Stimulated activated CD8-positive, alpha-beta memory T cell treated with anti-CD3 and anti-CD28 coated beads, Interleukin-2, amount 100 ng/mL, for 1 hour (primary cell): ENCODE results near the gene PSMD1.
"Not testable (repeated sequence)": the region's sequence is repeated elsewhere in the genome, so short reads cannot be mapped to it uniquely, and the experiment has no call there.

Experiments used
- DNase-seq, 2 donors: peaks; one replicate each; pipeline ENCODE4 v3.0.0-alpha.2; 2020; ENCODE audit warnings: low read depth in 2 of 2

PSMD1 gene

GRCh38 chr2:231056453-231057416 lies at the start of gene PSMD1:
TSS of gene PSMD1 (plus strand) at chr2:231056867. CDS start at chr2:231057026, 159 bp downstream.
- peak; percentile 85 to 87 for DNase-seq

GRCh38 chr2:231007286-231008098 lies 49.2 kb upstream of the PSMD1 start:
- no peak for DNase-seq

GRCh38 chr2:231008131-231008530 lies 48.5 kb upstream of the PSMD1 start:
- no peak for DNase-seq

GRCh38 chr2:231009236-231009919 lies 47.3 kb upstream of the PSMD1 start:
- DNase-seq: no peak

GRCh38 chr2:231010201-231010730 lies 46.4 kb upstream of the PSMD1 start:
- no peak for DNase-seq

- DNase-seq: no peak
Observed at GRCh38 chr2:231011526-231011925, 45.1 kb upstream of the PSMD1 start.

GRCh38 chr2:231012463-231012862 lies 44.2 kb upstream of the PSMD1 start:
- no peak for DNase-seq

GRCh38 chr2:231013820-231014219 lies 42.8 kb upstream of the PSMD1 start:
- DNase-seq: no peak

GRCh38 chr2:231015478-231015877 lies 41.2 kb upstream of the PSMD1 start:
- no peak for DNase-seq

GRCh38 chr2:231015926-231016325 lies 40.7 kb upstream of the PSMD1 start:
- DNase-seq: no peak

- DNase-seq: no peak
Observed at GRCh38 chr2:231016566-231017230, 40.0 kb upstream of the PSMD1 start.

- no peak for DNase-seq
Observed at GRCh38 chr2:231017231-231017598, 39.5 kb upstream of the PSMD1 start.

GRCh38 chr2:231018184-231018583 lies 38.5 kb upstream of the PSMD1 start:
- DNase-seq: no peak

GRCh38 chr2:231025059-231025458 lies 31.6 kb upstream of the PSMD1 start:
- DNase-seq: not testable (repeated sequence)

- DNase-seq: no peak
Observed at GRCh38 chr2:231028889-231029288, 27.8 kb upstream of the PSMD1 start.

- no peak for DNase-seq
Observed at GRCh38 chr2:231029563-231029962, 27.1 kb upstream of the PSMD1 start.

- no peak for DNase-seq
Observed at GRCh38 chr2:231030725-231031124, 25.9 kb upstream of the PSMD1 start.

GRCh38 chr2:231032575-231033140 lies 24.0 kb upstream of the PSMD1 start:
- no peak for DNase-seq

- DNase-seq: no peak
Observed at GRCh38 chr2:231033147-231034132, 23.2 kb upstream of the PSMD1 start.
